Activated CD8-positive, alpha-beta memory T cell treated with anti-CD3 and anti-CD28 coated beads, Interleukin-2, amount 50 U/mL, for 1 hour (primary cell): Measurements from ENCODE around the gene LAMA2.
"Not testable (repeated sequence)": the region's sequence is repeated elsewhere in the genome, so short reads cannot be mapped to it uniquely, and the experiment has no call there.

Experiments used
- DNase-seq: peaks from one replicate; pipeline ENCODE4 v3.0.0-alpha.2; 2020; ENCODE audit errors: extremely low read depth

The LAMA2 gene

GRCh38 chr6:129115471-129115870 lies 232.5 kb downstream of the LAMA2 start:
- no peak for DNase-seq

- no peak for DNase-seq
Observed at GRCh38 chr6:129117355-129117754, 234.4 kb downstream of the LAMA2 start.

- no peak for DNase-seq
Observed at GRCh38 chr6:129120856-129121638, 238.1 kb downstream of the LAMA2 start.

- DNase-seq = no peak
Observed at GRCh38 chr6:129124347-129124746, 241.4 kb downstream of the LAMA2 start.

GRCh38 chr6:129130106-129130505 lies 247.2 kb downstream of the LAMA2 start:
- DNase-seq = no peak

- DNase-seq = no peak
Observed at GRCh38 chr6:129130959-129131681, 248.2 kb downstream of the LAMA2 start.

GRCh38 chr6:129133770-129134192 lies 250.8 kb downstream of the LAMA2 start:
- DNase-seq = no peak

GRCh38 chr6:129134535-129134934 lies 251.6 kb downstream of the LAMA2 start:
- DNase-seq = no peak

GRCh38 chr6:129135451-129135850 lies 252.5 kb downstream of the LAMA2 start:
- no peak for DNase-seq

GRCh38 chr6:129136751-129137150 lies 253.8 kb downstream of the LAMA2 start:
- DNase-seq = no peak

- DNase-seq = no peak
Observed at GRCh38 chr6:129138739-129139405, 255.9 kb downstream of the LAMA2 start.

GRCh38 chr6:129140526-129140925 lies 257.6 kb downstream of the LAMA2 start:
- no peak for DNase-seq

GRCh38 chr6:129141499-129141898 lies 258.6 kb downstream of the LAMA2 start:
- no peak for DNase-seq

- no peak for DNase-seq
Observed at GRCh38 chr6:129146902-129147301, 264.0 kb downstream of the LAMA2 start.

GRCh38 chr6:129150507-129150906 lies 267.6 kb downstream of the LAMA2 start:
- DNase-seq = no peak

- DNase-seq = no peak
Observed at GRCh38 chr6:129153257-129153656, 270.3 kb downstream of the LAMA2 start.

GRCh38 chr6:129159242-129159641 lies 276.3 kb downstream of the LAMA2 start:
- not testable (repeated sequence) for DNase-seq

- no peak for DNase-seq
Observed at GRCh38 chr6:129162605-129163004, 279.7 kb downstream of the LAMA2 start.

GRCh38 chr6:129163551-129163950 lies 280.6 kb downstream of the LAMA2 start:
- DNase-seq = no peak

- DNase-seq = no peak
Observed at GRCh38 chr6:129164032-129164431, 281.1 kb downstream of the LAMA2 start.

- DNase-seq = not testable (repeated sequence)
Observed at GRCh38 chr6:129172279-129172995, 289.5 kb downstream of the LAMA2 start.

- DNase-seq = no peak
Observed at GRCh38 chr6:129175066-129175465, 292.1 kb downstream of the LAMA2 start.
